ENCODE results near the gene ABCC3.
"Not testable (repeated sequence)": the region's sequence is repeated elsewhere in the genome, so short reads cannot be mapped to it uniquely, and the experiment has no call there.

ABCC3 gene

DNA sequence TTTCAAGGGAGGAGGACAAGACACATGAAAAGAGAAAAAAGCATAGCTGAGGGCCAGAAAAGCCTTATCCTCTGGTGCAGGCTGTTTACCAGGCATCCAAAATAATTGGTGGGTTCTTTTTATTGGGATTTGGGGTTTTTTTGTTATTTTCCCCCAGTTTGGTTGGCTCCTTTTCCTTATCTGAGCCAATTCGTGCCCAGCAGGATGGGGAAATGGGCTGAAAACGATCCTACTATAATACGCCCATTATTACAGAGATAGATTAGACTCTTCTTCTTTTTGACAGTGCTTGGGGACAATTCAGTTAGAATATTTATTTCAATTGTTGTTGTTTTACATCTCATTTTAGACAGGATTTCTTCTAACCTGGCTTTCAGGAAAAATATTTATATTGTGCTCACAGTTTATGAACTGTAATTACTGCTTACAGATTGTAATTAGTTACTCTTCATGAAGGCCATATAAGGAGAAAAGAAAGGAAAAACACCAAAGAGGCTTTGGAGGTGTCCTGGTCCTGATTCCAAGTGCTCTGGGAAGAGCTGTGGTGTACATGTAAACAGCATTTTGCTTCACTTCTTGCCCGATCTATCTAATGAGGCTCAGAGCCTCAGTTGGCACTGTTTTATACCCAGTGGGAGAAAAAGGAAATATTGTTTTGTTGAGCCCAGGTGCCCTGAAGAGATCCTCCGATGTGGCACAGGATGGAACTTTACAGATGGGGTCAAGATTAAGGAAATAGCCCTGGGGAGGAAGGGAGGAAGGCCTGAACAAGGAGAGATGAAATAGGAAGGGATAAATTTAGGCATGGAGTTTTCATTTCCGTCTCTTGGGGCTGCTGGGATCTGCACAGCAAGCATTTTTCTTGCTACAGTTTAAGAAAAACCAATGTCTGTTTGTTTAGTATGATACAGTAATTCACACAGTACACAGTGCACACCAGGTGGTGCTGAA lies 73.6 kb downstream of the ABCC3 start:
- ATAC-seq, result no peak

DNA sequence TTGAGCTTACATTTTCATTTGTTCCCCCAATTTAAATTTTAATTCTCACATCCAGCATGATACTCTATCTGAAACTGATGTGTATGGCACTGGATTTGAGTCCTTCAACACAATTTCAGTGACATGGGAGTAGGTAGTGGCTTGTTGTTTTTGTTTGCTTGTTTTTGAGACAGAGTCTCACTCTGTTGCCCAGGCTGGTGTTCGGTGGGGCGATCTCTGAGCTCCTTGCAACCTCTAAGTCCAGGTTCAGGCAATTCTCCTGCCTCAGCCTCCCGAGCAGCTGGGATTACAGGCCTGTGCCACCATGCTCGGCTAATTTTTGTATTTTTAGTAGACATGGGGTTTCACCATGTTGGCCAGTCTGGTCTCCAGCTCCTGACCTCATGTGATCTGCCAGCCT lies 74.4 kb downstream of the ABCC3 start:
- not testable (repeated sequence) for ATAC-seq

DNA sequence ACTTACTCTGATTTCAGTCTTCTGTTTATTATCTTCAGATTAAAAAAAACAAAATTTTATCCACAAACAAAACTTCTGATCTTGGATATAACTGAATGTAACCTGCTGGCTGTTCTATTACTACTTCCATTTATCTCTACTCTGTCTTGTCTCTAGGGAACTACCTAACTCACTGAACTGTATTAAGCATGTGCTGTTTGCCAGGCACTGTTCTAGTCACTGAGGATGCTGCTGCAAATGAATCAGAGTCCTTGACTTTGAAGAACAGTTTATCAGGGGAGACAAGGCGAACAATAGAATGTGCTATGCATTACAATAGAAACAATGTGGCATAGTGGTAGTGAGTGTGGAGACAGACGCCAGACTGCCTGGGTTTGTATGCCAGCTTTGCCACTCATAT lies 75.3 kb downstream of the ABCC3 start:
- no peak for ATAC-seq

DNA sequence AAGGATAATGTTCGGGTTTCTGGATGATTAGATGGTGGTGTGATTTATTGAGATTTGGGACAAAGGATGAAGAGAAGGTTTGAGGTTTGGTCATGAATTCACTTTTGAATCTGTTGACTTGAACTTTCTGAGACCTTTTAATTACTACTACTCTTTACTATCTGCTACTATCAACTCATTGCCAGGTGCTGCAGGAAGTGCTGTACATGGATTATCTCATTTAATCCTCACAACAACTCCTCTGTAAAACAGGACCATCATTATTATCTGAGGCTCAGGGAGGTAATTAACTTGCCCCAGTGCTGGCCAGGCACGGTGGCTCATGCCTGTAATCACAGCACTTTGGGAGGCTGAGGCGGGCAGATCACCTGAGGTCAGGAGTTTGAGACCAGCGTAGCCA lies 76.0 kb downstream of the ABCC3 start:
- no peak for ATAC-seq

DNA sequence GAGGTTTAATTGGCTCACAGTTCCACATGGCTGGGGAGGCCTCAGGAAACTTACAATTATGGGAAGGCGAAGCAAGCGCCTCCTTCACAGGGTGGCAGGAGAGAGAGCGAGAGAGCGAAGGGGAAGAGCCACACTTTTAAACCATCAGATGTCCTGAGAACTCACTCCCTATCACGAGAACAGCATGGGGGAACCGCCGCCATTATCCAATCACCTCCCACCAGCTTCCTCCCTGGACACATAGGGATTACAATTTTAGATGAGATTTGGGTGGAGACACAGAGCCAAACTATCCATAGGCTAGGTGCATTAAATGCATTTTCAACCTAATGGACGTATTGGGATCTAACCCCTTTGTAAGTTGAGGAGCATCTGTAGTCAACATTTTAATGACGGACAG lies 78.0 kb downstream of the ABCC3 start:
- ATAC-seq, result no peak

DNA sequence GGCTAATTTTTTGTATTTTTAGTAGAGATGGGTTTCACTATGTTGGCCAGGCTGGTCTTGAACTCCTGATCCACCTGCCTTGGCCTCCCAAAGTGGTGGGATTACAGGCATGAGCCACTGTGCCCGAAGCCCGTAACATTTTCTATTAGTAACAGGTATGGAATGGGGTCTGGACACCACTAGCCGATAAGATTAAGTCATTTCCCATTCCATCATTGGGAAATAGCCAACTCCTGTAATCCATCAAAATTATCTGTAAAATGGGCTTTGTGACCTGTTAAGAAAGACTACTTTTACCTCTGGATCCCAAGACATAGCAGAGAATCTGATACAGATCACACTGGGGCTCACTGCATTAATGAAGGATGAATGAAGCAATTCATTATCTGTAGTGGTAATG lies 80.8 kb downstream of the ABCC3 start:
- ATAC-seq, result no peak

DNA sequence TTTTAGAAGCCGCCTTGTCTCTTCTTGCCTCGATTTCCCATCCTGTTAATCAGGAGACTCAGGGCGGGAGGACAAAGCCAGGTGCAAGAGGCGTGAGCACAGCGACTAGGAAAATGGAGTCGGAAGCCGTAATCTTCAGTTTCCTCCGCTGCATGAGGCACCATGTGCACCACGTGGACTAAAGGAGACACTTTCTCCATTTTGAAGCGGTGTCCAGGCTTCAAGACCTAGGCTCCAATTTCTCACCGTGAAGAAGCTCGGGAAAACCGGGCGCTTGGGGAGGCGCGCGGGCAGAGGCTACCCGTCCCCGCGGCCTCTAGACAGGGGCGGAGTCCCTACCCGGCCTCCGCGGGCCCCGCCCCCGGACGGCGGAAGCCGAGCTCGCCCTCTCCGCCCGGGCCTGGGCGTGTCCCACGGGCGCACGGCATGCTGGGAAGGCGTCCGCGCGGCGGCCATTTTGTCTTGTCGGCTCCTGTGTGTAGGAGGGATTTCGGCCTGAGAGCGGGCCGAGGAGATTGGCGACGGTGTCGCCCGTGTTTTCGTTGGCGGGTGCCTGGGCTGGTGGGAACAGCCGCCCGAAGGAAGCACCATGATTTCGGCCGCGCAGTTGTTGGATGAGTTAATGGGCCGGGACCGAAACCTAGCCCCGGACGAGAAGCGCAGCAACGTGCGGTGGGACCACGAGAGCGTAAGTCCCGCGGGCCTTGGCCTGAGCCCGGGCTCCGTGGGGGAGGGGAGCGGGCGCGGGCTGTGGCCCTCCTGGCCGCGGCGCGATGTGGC lies 84.7 kb downstream of the ABCC3 start, which contains the start of gene LUC7L3:
Gene LUC7L3, plus strand, starts transcription at position 460 of the 780 bp plus-strand sequence. Its CDS starts 130 bp downstream, at position 590.
- ATAC-seq, result peak; percentile 90 to 96

DNA sequence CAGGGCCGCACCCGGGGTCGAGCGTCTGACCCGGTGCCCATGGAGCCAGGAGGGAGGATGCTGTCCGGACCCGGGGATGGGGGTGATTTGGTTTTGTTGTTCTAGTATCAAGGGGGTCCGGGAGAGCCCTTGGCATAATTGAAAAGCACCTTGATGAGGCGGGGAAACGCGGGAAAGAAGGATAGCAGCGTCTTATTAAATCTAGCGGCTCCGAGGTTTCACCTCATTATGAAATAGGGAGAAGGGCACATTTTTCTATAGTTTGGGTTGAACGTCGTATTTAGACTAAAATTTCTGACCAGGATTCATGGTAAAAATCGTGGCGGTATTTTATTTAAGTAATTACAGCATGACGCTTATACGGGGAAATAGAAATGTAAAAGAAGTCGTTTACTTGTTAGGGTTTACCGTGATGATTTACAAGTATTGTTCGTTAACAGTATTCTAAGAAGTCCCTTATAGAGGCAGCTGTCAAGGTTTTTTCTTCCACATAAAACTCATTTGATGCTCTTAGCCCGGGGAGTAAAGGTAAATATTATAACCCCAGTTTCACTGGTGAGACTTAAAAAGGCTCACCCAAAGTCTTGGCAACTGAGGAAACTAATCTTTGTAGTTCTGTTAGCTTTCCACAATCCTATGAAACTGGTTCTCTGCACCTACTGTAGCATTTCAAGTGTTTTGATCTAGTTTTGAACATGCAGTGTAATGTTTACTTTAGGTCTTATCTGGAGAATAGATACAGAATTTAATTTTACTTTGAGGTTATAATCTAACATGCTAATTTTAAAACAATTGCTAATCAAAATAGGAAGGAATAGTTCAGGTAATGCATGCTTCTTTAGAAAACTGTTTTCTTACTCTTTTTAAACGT lies 85.5 kb downstream of the ABCC3 start:
- no peak for ATAC-seq

DNA sequence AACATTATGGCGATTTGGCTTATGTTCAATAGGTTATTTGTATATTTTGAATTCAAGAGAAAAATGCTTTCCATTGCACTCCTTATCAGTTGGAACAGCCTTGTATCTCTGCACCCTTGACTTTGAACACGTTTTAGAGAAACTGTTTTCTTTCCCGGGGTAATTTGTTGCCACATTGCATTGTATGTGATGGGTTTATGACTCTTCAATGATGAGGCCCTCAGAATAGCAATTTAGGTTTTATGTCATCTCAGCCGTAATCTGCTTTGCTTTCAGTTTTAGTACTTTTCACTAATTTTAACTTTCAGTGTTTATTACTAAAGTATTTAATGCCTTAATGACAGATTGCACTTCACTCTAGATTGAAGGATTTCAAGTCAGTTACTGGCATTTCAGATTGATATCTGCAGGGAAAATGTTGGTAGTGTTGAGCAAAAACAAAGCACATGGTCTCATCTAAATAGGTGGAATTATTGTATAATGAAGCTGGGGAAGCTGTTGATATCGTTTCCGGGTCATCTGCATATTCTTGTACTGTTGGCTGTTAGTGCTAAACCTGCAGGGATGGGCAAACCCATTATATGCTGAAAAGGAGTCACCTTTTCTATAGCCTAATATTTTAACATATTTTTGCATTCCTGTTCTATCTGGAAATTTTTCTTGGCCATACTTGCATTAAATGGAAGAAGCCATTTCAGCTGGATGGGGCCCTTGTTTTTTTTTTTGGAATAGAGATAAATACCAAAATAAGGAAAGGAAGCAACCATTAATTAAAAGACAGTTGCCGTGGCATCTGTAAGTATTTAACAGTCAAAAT lies 86.7 kb downstream of the ABCC3 start:
- peak; percentile 23 to 38 for ATAC-seq

DNA sequence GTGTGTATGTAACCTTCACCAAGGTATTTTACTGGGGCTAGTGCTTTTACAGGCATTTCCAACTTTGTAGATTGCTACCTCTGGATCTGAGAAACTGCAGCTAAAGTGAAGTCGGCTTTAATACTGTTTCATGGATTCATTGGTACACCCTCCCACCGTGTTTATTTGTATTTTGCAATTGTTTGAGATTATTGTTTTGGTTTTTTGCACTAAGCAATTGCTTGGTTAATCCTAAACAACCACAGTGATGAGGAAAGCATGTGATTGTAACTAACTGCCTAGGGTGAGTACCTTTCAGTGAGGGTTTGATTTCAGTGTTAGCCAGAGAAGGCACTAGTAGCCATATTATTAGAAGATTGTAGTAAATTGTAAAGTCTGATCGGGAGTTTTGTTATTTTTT lies 88.1 kb downstream of the ABCC3 start:
- no peak for ATAC-seq

DNA sequence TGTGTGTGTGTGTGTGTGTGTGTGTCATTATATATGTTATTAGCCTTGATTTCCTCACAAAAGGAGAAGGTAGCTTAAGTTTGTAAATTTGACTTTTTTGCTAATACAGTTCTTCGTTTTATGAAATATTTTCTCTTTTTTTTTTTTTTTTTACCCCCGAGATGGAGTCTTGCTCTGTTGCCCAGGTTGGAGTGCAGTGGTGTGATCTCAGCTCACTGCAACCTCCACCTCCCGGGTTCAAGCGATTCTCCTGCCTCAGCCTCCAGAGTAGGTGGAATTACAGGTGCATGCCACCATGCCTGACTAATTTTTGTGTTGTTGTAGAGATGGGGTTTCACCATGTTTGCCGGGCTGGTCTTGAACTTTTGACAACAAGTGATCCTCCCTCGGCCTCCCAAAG lies 89.9 kb downstream of the ABCC3 start:
- ATAC-seq, result not testable (repeated sequence)

DNA sequence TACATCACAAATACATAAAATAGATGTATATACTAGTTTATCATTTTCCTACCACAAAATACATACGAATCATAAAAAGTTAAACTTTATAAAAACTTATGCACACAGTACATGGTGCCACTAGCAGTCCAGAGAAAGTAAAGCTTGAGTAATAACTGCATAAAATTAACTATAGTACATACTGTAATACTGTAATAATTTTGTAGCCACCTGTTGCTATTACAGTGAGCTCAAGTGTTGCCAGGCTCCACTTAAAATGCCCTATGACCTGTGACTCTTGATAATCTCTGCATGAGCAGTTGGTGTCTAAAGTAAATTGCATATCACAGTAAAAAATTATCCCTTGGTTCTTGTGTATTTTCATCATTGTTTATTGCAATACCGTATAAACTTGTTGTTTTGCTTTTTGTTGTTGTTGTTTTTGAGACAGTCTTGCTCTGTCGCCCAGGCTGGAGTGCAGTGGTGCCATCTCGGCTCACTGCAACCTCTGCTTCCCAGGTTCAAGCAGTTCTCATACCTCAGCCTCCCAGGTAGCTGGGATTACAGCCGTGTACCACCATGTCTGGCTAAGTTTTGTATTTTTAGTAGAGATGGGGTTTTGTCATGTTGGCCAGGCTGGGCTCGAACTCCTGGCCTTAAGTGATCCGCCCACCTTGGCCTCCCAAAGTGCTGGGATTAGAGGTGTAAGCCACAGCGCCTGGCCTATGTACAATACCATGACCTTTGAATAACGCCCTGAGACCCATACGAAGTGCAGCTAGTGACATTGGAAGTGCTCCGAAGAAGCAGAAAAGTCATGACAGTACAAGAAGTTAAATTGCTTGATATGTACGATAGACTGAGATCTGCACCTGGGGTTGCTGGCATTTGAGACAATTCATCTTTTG lies 91.3 kb downstream of the ABCC3 start:
- no peak for ATAC-seq

DNA sequence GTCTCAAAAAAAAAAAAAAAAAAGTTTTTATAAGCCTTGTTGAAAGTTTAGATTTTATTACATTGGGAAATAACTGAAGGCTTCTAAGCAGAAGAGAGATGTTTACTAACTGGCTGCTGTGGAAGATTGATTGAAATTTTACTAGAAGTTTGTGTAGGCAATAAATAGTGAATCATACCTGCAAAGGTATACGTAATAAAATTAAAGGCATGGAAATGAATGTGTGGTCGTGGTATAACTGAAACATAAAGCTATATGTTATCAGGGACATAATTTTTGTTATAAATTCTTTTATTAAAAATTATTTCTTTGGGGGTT lies 93.4 kb downstream of the ABCC3 start:
- no peak for ATAC-seq

DNA sequence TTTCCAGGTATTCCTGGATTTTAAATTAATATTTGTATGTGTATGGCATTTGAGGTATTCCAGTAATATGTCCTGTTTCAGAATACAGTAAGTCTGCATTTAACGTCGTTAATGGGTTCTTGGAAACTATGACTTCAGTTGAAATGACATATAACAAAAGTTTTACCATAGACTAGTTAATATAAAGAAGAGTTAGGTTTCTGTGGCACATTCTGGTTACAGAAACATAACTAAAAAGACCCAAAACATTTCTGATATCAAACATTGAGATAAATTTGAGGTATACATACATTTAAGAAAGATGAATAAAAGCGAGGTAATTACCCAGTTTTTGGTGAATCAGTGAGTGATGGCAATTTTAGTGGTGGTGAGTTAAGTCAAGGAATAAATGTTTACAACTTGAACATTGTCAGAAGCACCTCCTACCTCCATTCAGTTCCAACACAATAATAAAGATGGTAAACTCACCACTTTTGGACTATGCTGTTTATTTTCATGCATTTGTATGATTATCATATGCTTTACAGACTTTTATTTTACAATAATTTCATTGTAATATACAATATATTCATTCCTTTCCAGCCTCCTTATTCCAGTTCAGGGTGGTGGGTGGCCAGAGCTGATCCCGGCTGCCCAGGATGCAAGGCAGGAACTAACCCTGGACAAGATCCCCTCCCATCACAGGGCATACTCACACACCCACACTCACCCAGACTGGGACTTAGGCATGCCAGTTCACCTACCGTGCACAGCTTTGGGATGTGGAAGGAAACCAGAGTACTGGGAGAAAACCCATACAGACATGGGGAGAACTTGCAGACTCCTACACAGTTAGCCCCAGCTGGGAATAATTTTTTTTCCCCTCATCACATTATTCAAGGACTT lies 94.4 kb downstream of the ABCC3 start:
- ATAC-seq, result peak; percentile 42 to 64

DNA sequence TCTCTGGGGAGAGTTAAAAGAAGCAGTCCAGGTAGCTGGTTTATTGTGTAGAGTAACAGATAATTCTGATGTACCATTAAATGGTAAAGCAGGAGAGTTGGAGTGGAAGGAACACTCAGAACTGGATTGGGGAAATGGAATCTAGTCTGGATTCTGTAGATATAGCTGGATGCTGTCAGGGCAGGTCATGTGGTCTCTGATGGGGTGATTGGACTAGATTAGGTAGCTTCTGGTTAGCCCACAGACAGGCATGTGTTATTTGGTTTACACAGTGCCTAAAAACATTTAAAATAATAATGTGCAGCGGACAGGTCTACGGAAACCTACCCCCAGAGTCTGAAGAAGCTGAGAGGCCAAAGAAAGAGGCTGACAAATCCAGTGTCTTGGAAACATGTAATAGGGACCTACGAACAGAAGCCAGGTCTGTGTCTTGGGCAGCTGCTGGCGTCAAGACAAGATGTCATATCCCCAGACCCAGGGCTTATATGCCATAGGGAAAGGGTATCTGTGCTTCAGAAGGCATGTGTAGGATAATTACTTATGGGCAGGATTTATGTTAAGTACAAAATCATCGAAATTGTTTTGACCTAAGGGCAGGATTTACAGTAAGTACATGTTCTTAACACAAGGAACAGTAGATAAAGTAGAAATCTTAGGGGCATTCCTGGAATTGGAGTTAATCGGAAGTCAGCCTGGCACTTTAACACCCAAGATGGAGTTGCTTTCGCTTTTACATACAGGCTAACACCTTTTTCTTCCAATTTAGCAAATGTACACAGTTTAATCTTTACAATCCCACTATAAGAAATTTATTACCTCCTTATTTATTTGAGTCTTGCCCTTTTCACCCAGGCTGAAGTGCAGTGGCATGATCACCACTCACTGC lies 97.1 kb downstream of the ABCC3 start:
- no peak for ATAC-seq

DNA sequence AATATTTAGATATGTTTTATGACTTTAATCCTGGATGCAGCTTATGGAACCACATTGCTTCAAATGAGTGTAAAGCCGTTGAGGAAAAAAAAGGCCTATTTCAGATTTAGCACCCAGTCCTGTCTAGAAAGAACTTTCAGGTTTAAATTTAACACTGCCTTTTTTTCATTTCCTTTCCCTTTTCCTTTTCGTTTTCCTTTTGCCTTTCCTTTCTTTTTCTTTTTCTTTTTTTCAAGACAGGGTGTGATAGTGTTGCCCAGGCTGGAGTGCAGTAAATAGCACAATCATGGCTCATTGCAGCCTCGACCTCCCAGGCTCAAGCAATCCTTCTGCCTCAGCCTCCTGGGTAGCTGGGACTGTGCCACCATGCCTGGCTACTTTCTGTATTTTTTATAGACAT lies 100.6 kb downstream of the ABCC3 start:
- no peak for ATAC-seq

DNA sequence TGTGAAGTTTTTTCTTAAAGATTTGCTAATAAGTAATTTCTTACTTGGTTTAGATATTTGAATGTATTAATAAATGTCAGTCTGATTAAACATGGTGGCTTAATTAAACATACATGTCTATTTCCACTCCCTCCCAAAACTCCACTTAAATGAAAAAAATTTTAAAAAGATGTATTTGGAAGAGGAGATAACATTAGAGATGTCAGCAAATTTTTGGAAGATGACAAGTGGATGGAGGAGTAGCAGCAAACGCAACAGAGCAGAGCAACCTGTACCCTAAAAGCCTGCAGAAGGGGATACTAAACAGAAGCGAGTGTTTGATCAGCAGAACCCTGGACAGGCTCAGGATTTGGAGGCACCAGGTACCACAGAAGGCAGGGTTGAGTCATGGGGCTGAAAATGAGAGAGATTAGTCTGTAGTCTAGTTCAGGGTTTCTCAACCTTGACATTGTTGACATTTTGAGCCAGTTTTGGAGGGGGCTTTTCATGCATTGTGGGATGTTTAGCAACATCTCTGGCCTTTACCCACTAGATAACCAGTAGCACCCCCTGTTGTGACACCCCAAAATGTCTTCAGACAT lies 102.5 kb downstream of the ABCC3 start:
- ATAC-seq, result peak; percentile 48 to 73

DNA sequence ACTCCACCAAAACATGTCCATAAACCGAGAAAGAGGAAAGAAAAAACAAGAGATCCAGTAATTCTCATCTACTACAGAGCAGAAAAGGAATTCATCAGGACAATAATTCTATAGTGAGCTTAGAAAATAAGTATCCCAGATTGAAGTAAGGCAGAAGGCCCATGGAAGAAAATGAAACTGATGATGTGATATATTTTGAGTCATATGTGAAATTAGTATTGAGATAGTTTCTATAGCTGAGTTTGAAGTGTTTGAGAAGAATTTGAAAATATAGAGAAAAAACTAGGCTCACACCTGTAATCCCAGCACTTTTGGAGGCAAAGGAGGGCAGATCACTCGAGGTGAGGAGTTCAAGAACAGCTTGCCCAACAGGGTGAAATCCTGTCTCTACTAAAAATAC lies 104.4 kb downstream of the ABCC3 start:
- ATAC-seq, result peak in 1 of 2 donors; percentile 33

All from activated CD4-positive, CD25-positive, alpha-beta regulatory T cell treated with anti-CD3 and anti-CD28 coated beads, Interleukin-2, amount 50 U/mL, for 24 hours (primary cell).